ENCODE measurements around the gene PEAK3. TPM values are rescaled to one million over a fixed set of nuclear protein-coding genes. Genes with fewer than 3 reads are reported as not detected.

Gene PEAK3
- total and polyA plus RNA-seq, 9 of the 15 experiments (the other 6 are each of a cell fraction or from before 2014, with no cell fraction given), result 0.07 to 0.40 TPM; not detected in 7

DNA sequence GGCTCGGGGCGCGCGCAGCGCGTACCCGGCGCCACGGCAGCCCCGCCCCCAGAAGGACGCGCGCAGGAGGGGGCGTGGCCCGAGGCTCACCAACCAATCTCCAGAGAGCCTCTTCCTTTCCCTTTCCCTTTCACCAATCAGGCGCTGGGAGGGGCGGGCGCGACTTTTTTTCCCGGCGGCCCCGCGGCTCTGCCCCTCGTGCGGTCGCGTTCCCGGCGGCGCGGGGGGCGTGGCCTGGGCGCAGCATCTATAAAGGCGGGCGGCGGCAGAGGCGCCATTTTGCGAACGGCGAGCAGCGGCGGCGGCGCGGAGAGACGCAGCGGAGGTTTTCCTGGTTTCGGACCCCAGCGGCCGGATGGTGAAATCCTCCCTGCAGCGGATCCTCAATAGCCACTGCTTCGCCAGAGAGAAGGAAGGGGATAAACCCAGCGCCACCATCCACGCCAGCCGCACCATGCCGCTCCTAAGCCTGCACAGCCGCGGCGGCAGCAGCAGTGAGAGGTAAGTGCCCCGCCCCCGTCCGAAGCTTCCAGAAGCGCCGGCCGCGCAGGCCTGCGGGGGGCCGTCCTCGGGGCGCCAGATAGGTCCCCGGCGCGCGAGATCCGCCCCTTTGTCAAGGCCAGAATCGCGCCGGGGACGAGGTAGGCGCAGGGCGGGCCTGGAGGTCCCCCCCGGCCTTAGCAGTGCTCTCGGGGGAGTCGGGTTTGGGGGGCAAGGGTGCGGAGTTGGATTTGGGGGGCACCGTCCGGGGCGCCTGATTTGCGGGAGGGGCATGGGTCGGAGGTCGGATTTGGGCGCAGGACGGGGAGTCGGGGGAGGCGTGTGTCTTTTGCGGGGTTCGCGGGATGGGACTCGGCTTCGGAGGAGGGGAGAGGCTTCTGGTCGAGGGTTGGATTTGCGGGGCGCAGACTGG lies 12.5 kb downstream of the PEAK3 start (continued):
- TF ChIP-seq, protein P1, sequence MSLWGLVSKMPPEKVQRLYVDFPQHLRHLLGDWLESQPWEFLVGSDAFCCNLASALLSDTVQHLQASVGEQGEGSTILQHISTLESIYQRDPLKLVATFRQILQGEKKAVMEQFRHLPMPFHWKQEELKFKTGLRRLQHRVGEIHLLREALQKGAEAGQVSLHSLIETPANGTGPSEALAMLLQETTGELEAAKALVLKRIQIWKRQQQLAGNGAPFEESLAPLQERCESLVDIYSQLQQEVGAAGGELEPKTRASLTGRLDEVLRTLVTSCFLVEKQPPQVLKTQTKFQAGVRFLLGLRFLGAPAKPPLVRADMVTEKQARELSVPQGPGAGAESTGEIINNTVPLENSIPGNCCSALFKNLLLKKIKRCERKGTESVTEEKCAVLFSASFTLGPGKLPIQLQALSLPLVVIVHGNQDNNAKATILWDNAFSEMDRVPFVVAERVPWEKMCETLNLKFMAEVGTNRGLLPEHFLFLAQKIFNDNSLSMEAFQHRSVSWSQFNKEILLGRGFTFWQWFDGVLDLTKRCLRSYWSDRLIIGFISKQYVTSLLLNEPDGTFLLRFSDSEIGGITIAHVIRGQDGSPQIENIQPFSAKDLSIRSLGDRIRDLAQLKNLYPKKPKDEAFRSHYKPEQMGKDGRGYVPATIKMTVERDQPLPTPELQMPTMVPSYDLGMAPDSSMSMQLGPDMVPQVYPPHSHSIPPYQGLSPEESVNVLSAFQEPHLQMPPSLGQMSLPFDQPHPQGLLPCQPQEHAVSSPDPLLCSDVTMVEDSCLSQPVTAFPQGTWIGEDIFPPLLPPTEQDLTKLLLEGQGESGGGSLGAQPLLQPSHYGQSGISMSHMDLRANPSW (CRISPR knock-in tag; IDR thresholded peaks at IDR 0.05), result no peak
- TF ChIP-seq BDP1 (IDR thresholded peaks at IDR 0.05; ENCODE audit: insufficient read depth, insufficient read length) (no peak), HMGN3 (IDR thresholded peaks at IDR 0.05; ENCODE audit: borderline replicate concordance, extremely low read depth, insufficient read length, low read depth, low read length) (peak; percentile 10), VEZF1 (CRISPR knock-in tag; IDR thresholded peaks at IDR 0.05) (peak; percentile 75), MAFG (tag; conservative IDR thresholded peaks at IDR 0.05) (no peak), MNT (conservative IDR thresholded peaks at IDR 0.05) (peak; percentile 85 to 90), NFE2L1 (tag; IDR thresholded peaks at IDR 0.05; ENCODE audit: borderline replicate concordance, low read depth) (no peak), THAP12 (CRISPR knock-in tag; IDR thresholded peaks at IDR 0.05) (peak; percentile 94), PHF21A (IDR thresholded peaks at IDR 0.05; ENCODE audit: borderline replicate concordance, low read depth) (no peak), ZNF384 (IDR thresholded peaks at IDR 0.05; ENCODE audit: low read depth, low read length) (no peak; the same call in 1 of the 2 replicates), ZEB2 (IDR thresholded peaks at IDR 0.05) (no peak), NONO (IDR thresholded peaks at IDR 0.05; ENCODE audit: low read depth in 2 of 2, low read length in 1 of 2) (peak; percentile 66 to 94; a peak in 3 of 4 replicates), ZNF143 (CRISPR knock-in tag; IDR thresholded peaks at IDR 0.05) (peak; percentile 78)
- TF ChIP-seq, protein P2, sequence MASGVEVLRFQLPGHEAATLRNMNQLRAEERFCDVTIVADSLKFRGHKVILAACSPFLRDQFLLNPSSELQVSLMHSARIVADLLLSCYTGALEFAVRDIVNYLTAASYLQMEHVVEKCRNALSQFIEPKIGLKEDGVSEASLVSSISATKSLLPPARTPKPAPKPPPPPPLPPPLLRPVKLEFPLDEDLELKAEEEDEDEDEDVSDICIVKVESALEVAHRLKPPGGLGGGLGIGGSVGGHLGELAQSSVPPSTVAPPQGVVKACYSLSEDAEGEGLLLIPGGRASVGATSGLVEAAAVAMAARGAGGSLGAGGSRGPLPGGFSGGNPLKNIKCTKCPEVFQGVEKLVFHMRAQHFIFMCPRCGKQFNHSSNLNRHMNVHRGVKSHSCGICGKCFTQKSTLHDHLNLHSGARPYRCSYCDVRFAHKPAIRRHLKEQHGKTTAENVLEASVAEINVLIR (CRISPR knock-in tag; IDR thresholded peaks at IDR 0.05), result no peak
- TF ChIP-seq, protein P3, sequence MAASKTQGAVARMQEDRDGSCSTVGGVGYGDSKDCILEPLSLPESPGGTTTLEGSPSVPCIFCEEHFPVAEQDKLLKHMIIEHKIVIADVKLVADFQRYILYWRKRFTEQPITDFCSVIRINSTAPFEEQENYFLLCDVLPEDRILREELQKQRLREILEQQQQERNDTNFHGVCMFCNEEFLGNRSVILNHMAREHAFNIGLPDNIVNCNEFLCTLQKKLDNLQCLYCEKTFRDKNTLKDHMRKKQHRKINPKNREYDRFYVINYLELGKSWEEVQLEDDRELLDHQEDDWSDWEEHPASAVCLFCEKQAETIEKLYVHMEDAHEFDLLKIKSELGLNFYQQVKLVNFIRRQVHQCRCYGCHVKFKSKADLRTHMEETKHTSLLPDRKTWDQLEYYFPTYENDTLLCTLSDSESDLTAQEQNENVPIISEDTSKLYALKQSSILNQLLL (CRISPR knock-in tag; IDR thresholded peaks at IDR 0.05; ENCODE audit: borderline replicate concordance), result no peak
